Stimulated activated CD4-positive, alpha-beta T cell treated with anti-CD3 and anti-CD28 coated beads, Interleukin-2, amount 100 ng/mL, for 48 hours (primary cell): ENCODE results near the gene BCAR3.

Experiments used
- DNase-seq, 2 donors: peaks; one replicate each; pipeline ENCODE4 v3.0.0-alpha.2; 2020

BCAR3 gene

DNA sequence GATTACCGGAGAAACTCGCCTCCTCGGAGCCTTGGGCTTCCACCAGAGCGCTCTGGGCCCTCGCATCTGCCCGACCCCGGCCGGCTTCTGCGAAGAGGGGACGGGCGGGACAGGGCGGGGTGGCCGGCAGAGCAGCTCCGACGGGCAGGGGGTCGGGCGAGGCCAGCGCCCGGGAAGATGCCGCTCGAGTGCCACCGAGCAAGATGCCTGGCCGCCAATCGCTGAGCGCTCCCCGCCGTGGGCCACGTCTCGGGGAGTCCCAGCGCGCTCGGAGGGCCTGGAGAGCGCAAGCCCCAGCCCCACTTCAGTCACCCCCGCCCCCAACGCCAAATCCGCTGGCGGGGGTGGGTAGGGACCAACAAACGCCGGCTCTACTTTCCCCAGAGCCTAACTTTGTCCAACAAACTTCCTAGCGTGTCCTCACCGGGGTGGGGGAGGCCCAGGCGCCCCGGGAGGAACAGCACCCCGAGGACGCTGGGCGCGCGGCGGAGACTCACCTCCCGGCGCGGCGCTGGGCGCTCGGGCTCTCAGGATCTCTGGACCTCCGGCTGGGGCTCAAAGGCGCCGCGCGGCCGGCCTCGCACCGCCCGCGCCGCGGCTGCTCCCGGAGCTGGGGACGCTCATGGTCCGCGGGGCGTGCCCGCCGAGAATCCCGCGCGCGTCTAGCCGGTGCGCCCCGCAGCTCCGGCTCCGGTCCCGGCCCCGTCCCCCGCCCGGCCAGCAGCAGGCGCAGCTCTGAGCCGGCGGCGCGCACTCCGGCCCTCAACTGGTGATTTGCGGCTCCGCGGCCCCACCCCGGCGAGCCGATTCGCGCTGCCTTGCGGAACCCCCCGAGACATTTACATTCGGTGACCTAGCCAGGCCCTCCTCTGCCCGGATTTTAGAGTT lies at the start of gene BCAR3:
Gene BCAR3 (minus strand): TSS at position 737 of the 888 bp plus-strand sequence. CDS start 6,907 bp downstream, outside the sequence.
- DNase-seq, result peak in 1 of 2 donors; percentile 19

DNA sequence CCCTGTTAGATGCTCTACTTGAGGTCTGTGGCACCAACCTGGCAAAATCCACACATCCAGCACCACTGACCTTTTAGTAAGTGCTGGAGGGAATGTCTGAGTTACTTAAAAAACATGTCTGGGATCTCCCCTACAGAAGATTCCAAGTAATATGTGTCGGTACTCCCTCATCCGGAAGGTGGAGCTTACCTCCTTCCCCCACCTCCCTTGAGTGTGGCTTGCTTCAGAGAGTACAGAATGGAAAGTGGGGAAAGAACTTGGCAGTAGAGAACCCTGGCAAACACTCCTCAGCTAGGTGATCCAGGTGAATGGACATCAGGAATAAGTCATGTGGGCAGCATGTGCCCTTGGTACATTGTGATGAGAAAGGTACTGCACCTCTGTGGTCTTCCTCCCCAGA lies 49.0 kb upstream of the BCAR3 start:
- no peak for DNase-seq

DNA sequence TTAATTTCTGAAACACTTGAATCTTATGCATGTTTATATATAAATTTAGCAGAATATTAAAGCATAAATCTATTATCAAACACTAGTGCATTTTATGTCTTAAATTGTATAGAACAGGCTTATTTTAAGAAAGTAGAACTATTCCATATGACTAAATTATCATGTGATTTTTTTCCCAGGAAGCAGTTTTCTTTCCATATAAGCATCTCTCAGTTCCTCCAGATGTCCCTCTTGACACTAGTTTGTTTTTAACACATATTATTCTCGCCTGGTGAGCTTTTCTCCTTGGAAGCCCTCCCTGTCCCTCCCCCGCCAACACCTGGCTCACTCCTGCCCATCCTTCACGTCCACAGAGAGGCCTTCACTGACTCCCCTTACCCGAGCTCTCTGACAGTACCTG lies 48.3 kb upstream of the BCAR3 start:
- no peak for DNase-seq

DNA sequence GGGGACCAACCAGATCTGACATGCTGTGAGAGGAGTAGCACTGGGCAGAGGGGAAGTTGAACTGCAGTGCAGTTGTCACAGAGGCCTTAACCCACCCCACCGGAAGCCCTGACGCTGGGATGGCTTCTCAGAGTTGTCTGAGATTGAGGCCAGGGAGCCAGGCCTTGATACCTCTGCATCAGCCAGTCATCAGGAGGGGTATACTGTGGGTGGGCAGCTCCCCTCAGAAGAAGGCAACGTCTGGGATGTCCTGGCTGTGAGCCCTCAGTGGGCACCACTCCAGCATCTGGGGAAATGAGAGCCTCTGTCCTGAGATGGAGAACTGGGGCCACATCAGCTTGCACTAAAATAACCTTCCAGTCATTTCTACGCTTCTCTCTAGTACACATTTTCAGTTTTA lies 47.9 kb upstream of the BCAR3 start:
- DNase-seq, result no peak

DNA sequence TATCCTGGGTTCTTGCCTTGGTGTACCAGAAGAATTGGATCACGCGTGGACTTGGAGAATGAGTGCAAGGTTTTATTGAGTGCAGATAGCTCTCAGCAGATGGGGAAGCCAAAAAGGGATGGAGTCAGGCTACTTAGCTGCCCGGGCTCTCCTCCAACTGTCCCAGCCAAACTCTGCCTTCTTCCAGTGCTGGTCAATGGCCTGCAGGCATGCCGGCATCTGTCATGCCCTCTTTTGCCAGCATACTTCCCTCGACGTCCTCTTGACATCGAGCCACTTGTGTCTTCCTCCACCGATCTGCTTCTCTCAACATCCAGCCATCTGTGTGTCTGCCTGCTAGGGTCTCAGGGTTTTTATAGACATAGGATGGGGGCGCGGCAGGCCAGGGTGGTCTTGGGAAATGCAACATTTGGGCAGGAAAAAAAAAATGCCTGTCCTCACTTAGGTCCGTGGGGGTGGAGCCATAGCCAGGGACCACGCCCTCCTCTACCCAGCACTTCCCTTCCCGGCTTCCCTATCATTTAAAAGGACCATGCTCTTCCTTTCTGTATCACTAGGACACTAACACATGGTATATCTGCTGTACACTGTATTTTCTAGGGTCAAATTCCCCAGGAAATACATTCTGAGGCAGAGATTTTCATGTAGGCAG lies 47.0 kb upstream of the BCAR3 start:
- DNase-seq, result no peak

DNA sequence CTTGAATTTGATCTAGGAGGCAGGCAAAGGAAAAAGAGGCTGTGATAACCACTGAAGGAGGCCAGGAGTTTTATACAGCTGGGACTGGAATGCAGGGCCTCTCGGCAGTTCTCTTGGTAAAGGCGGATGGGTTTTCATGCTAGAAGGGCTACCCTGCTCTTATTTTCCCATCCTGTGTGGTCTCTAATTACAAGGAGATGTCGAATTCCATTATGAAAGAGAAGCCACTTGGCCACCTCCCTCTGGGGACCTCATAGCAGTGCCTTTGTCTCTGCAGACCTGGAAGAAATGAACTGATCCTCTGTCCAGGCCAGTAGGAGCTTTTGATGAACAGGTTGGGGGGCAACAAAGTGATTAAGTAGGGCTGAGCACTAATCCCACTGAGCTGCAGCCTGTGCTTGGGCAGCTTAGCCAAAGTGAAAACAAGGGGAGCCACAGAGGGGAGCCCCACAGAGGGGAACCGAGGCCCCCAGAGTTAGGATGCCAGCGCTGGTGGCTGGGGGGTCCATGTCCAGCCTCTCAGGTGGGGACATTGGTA lies 42.2 kb upstream of the BCAR3 start:
- no peak for DNase-seq

DNA sequence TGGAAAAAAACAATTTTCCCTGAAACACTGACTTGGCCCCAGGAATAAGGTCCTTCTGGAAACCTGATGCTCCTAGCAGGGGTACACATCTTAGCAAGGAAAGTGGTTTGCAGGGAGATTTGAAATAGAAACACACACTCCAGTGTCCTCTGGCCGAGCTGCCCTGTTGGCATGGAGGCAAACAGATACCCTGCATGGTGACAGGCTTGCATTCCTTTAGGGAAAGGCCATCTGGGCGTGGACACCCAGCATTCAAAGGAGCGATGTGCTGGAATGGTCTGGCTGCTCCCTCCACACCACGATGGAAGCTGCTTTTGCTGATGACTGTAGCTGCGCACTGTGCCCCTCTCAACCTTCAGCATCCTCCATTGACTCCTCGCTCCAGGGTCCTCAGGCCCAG lies 41.5 kb upstream of the BCAR3 start:
- no peak for DNase-seq

DNA sequence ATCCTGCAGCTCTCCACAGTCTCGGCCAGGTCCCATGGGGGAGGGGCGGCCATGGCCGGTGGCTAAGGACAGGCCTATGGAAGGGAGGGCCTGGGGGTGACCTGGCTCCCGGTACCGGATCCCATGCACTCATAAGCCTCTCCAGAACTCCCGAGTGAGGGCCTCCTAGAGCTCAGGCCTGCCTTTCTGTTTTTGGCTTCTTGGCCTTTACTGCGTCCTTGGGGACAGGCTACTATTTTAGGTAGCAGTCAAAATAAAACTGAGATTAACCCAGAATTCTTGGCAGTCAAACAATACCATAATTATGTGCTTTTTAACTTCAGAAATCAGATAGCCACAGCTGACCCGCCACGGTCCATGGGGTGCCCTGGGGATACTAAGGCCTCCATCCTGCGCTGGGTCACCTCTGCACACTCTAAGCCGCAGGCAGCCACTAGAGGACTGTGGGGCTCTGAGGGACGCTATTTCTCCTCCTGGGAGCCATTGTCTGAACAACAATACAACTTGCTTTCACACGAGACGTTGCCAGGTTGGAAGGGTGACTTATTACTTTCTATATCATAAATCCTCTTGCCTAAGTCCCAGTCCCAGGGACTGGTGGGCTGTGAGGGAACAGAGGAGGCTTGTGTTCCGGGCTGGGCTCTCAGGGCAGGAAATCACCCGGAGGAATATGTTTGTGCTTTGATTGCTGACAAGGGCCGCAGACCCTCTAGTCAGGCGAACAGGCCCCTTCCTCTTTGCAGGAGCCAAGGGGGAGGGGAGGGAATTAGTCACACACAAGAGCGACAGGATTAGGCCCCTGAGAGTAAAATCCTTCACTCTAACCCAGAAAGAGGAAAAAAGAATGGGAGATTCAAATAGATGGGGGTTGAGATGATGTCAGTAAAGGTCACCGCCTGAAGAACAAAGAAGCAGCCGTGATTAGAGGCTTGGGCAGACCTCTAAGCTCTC lies 40.7 kb upstream of the BCAR3 start:
- DNase-seq, result no peak

DNA sequence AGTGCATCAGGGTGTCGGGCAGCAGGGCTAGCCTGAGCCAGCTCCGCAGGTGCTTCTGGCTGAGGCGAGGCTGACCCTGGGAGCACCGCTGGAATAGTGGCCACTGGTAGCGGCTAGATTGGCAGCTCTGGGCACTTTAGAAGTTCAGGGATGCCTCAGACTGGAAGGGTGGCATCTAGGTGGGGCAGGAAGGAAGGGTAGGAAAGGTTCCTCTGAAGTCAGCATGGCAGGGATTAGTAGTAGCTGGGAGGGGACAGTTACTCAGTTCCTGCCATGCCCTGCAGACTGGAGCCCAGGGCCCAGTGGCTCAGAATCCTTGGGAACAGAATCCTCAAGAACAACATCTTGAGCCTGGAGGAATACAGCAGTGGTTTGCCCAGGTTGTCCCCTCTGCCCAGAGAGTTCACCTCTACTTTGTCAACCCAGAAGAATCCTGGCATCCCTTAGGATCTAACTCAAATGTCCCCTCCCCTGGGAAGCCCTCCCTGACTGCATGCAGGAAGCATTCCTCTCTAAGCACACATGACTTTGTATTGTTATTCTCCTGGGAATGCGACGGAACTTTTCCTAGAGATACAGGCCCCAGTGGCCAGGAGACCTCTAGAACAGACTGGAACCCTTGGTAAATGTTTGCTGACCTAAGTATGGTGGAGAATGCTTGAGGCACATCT lies 39.5 kb upstream of the BCAR3 start:
- DNase-seq, result no peak

DNA sequence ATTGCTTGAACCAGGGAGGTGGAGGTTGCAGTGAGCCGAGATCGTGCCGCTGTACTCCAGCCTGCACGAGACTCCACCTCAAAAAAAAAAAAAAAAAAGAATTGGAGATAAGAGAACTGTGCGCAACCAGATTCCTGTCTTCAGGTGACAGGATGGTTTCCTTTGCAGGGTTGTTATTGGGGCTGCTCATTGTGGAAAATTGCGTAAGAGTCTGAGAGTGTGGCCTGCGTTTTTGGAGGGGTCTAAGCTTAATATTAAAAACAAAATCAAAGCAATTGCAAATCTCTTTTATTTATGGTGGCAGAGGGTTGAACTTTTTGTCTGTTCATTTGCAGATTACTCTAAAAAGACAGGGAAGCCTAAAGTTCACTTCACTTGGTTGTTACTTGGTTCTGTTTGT lies 36.0 kb upstream of the BCAR3 start:
- DNase-seq, result no peak

DNA sequence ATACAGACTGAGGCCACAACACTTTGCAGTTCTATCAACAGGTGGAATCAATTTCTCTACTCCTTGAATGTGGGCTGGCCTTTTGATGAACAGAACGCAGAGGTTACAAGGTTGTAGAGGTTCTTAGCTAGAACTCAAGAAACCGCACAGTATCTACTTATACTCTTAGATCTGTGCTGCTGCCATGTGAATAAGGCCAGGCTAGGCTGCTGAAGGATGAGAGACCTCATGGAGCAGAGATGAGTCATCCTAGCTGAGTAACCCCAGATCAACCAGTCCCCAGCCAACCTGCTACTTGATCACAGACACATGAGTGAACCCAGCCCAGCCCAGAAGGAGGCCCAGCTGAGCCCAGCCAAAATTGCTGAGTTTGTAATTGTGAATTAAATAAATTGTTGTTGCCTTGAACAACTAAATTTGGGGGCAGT lies 35.3 kb upstream of the BCAR3 start:
- DNase-seq, result peak in 1 of 2 donors; percentile 26

DNA sequence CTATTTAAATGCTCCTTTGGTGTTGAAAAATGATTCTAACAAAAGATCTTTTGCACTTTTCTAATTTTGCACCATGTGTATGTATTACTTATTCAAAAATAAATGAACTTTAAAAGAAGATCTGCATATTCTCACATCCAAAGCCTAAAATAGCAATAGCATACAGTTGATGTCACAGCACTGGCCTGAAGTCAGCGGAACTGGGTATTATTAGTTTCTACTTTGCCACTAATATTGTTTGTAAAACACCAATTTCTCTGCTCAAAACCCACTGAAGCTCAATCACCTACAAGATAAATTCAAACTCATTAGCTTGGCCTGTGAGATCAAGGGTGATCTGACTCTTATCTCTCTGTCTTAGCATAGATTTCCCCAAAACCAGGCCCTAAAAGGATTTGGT lies 34.5 kb upstream of the BCAR3 start:
- no peak for DNase-seq

DNA sequence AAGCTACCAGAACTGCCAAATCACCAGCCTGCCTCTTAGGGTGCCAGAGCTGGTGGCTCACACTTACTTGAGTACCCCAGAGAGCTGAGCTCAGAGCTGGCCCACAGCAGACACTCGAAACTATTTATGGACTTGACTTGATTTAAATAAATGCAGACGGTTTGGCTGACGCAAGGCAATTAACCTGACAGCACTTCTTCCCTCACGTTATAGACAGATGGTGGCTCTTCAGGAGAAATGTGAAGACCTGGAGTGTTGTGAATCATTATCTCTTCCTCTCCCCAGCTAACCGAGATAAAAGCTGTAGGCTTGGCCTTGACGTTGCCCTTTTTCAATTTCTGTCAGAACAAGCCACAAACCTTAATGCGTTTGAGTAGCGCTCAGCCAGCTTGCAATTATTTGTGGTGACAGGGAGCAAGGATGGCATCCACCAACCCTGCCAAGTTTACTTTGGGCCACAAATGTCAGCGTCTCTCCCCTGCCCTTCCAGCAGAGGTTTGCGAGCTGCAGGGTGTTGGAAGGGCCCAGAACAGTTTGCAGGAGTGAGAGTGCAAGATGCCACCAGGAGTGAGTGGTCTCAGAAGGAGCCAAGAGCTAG lies 34.0 kb upstream of the BCAR3 start:
- peak in 1 of 2 donors; percentile 35 for DNase-seq

DNA sequence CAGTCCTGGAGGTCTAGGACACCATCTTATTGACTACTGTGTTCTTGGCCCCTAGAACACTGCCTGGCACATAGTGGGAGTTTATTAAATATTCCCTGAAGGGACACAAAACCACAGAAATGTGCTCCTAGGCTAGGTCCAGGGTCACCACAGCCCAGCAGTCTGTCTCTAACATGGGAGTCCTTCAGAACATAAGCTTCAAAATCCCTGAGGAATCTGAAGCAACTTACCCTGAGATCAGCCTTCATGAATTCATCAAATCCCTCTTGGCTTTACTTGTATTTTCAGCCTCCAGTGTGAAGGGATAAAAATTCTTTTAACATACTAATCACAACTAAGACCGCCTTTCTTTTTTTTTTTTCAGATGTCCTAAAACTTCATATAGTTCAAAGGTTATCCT lies 32.7 kb upstream of the BCAR3 start:
- DNase-seq, result no peak

DNA sequence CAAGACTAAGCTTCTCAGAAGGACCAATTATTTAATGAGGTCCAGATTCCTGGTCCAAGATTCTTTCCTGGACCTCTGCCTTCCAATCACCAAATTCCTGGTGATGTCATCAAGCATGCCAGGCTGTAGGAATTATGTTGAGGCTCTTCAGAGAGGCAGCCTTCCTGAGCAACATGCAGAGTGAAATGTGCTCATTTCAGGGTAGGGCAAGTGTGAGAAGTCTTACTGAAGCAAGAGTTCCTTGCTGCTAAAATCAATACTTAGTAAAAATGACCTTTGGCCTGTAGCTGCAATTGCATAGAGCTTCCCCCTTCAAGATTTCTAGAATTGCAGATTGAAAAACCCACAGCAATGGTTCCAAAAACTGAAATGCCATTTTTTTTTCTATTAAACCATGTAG lies 31.7 kb upstream of the BCAR3 start:
- no peak for DNase-seq

DNA sequence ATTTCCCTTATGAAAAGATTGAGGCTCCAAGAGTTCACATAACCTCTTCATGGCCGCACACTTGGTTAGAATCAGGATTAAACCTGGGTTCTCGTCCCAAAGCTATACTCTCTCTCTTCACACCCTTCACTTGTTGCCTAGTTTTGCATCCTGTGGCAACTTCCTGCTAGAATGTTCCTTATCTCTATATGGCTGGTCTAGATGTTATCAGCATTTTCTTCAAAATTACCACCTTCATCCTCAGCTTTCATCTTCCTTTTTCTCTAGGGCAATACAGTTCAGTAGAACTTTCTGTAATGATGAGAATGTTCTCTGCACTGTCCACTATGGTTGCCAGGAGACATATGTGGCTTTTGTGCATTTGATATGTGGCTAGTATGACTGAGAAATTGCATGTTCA lies 31.1 kb upstream of the BCAR3 start:
- DNase-seq, result no peak

DNA sequence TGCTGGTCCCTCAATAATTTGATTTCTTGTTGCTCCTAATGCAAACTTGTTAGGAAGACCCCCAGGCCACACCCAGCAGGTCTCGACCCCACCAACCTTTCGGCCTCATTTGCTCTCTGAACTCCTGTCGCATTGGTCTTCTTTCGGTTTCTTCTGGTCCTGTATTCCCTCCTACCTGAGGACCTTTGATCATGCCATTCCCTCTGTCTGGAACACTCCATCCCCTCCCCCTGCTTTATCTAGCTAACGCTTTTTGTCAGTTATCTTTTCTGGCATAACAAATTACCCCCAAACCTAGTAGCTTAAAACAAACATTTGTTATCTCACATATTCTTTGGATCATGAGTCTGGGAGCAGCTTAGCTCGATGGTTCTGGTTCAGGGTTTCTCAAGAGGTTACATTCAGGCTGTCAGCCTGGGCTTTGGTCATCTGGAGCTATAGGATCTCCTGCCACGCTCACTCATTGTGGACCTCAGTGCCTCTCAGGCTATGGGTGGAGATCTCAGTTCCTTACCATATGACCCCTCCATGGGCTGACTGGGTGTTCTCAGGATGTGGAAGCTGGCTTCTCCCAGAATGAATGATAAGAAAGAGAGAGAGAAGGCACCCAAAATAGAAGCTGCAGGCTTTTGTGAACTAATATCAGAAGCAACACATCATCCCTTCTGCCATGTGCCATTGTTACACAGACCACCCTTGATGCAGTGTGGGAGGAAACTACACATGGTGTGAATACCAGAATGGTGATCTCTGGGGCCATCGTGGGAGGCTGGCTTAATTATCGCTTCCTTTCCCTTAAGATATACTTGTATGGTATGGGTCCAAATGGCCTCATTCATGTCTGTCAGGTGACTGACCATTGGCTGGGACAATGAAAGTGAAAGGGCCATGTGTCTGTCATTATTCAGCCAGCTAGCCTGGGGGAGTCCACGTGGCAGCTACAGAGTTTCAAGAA lies 29.1 kb upstream of the BCAR3 start:
- DNase-seq, result no peak

DNA sequence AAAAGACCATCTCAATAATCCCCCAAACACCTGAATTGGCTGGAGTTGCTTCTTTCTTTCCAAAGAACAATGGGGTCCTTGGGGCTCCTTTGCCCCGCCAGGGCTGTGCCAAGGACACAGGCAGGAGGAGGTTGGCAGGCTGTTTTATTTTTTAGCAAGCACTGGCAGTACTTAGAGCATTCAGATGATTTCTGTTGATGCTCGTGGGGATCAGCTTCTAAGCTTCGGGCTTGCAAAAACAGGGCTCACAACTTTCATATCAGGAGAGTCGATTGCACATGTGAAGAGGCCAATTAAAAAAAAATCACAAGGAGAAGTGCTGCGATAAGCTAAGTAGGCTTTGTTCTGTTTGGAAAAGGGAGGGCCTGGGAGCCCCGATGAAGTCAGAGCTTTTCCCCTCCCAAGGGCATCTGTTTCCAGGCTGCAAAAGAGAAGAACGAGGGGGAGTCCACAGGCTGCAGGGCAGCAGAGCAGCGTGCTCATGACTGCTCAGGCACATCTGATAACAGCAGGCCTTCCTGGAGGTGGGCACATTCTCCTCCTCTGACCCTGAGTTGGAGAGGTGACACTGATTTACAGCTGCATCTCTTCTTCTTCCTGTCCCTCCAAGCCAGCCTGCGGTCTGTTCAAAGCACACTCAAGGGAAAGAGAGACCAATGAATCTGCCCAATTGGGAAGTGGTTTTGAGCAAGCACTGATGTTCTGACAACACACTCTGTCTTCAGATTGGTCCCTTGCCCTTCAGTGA lies 27.3 kb upstream of the BCAR3 start:
- DNase-seq, result no peak

DNA sequence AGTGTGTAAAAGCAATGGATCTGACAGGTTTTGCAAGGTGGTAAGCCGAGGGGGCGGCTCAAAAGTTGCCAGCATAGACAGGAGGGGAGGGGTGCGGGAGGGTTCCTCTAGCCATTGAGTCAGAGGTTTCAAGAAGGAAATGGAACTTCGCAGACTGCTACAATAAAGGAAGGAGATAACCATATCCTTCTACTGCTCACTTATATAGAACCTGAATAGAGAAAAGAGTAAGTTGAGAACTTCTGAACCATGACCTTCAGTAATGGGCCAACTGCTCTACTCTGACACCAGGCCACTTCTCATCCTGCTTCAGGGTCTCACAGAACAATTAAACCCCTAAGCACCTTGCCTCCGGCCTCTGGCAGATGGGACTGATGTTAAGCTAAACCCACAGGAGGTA lies 26.3 kb upstream of the BCAR3 start:
- DNase-seq, result peak; percentile 32 to 49
